ENCODE measurements around the gene FAHD1. TPM values are rescaled to one million over a fixed set of nuclear protein-coding genes. Genes with fewer than 3 reads are reported as not detected.

Gene FAHD1
- total and polyA plus RNA-seq, 9 of the 15 experiments (the other 6 are each of a cell fraction or from before 2014, with no cell fraction given): 2.2 to 20.9 (median 10.7) TPM

- TF ChIP-seq THRB (CRISPR knock-in tag; conservative IDR thresholded peaks at IDR 0.05) (no peak), TEAD1 (CRISPR knock-in tag; IDR thresholded peaks at IDR 0.05) (peak; percentile 43 to 90; a peak in 2 of 4 replicates), HCFC1 (IDR thresholded peaks at IDR 0.05; ENCODE audit: low read depth, low read length) (peak; percentile 77), NUFIP1 (IDR thresholded peaks at IDR 0.05; ENCODE audit: partially characterized antibody) (no peak), POLR2A (conservative IDR thresholded peaks at IDR 0.05) (peak; percentile 72), PHF8 (IDR thresholded peaks at IDR 0.05; ENCODE audit: borderline replicate concordance, low read length) (peak; percentile 74; the same call in 1 of the 2 replicates), NBN (IDR thresholded peaks at IDR 0.05; ENCODE audit: low read depth) (peak; percentile 60; the same call in 1 of the 2 replicates), MYC (IDR thresholded peaks at IDR 0.05; ENCODE audit: low read depth, low read length) (peak; percentile 80), MYC (CRISPR knock-in tag; IDR thresholded peaks at IDR 0.05; ENCODE audit: borderline replicate concordance, low read depth) (peak; percentile 94), MAFF (IDR thresholded peaks at IDR 0.05; ENCODE audit: low read length) (no peak), DEAF1 (CRISPR knock-in tag; IDR thresholded peaks at IDR 0.05) (no peak), TGIF2 (CRISPR knock-in tag; IDR thresholded peaks at IDR 0.05) (no peak)
- TF ChIP-seq, protein P1, sequence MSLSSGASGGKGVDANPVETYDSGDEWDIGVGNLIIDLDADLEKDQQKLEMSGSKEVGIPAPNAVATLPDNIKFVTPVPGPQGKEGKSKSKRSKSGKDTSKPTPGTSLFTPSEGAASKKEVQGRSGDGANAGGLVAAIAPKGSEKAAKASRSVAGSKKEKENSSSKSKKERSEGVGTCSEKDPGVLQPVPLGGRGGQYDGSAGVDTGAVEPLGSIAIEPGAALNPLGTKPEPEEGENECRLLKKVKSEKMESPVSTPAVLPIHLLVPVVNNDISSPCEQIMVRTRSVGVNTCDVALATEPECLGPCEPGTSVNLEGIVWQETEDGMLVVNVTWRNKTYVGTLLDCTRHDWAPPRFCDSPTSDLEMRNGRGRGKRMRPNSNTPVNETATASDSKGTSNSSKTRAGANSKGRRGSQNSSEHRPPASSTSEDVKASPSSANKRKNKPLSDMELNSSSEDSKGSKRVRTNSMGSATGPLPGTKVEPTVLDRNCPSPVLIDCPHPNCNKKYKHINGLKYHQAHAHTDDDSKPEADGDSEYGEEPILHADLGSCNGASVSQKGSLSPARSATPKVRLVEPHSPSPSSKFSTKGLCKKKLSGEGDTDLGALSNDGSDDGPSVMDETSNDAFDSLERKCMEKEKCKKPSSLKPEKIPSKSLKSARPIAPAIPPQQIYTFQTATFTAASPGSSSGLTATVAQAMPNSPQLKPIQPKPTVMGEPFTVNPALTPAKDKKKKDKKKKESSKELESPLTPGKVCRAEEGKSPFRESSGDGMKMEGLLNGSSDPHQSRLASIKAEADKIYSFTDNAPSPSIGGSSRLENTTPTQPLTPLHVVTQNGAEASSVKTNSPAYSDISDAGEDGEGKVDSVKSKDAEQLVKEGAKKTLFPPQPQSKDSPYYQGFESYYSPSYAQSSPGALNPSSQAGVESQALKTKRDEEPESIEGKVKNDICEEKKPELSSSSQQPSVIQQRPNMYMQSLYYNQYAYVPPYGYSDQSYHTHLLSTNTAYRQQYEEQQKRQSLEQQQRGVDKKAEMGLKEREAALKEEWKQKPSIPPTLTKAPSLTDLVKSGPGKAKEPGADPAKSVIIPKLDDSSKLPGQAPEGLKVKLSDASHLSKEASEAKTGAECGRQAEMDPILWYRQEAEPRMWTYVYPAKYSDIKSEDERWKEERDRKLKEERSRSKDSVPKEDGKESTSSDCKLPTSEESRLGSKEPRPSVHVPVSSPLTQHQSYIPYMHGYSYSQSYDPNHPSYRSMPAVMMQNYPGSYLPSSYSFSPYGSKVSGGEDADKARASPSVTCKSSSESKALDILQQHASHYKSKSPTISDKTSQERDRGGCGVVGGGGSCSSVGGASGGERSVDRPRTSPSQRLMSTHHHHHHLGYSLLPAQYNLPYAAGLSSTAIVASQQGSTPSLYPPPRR (CRISPR knock-in tag; IDR thresholded peaks at IDR 0.05; ENCODE audit: borderline replicate concordance): peak; percentile 90; the same call in 1 of the 2 replicates
- TF ChIP-seq, protein P2, sequence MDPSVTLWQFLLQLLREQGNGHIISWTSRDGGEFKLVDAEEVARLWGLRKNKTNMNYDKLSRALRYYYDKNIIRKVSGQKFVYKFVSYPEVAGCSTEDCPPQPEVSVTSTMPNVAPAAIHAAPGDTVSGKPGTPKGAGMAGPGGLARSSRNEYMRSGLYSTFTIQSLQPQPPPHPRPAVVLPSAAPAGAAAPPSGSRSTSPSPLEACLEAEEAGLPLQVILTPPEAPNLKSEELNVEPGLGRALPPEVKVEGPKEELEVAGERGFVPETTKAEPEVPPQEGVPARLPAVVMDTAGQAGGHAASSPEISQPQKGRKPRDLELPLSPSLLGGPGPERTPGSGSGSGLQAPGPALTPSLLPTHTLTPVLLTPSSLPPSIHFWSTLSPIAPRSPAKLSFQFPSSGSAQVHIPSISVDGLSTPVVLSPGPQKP (CRISPR knock-in tag; IDR thresholded peaks at IDR 0.05): no peak
- TF ChIP-seq, protein P3, sequence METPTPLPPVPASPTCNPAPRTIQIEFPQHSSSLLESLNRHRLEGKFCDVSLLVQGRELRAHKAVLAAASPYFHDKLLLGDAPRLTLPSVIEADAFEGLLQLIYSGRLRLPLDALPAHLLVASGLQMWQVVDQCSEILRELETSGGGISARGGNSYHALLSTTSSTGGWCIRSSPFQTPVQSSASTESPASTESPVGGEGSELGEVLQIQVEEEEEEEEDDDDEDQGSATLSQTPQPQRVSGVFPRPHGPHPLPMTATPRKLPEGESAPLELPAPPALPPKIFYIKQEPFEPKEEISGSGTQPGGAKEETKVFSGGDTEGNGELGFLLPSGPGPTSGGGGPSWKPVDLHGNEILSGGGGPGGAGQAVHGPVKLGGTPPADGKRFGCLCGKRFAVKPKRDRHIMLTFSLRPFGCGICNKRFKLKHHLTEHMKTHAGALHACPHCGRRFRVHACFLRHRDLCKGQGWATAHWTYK (CRISPR knock-in tag; IDR thresholded peaks at IDR 0.05): peak; percentile 68; the same call in 1 of the 2 replicates
- TF ChIP-seq, protein P4, sequence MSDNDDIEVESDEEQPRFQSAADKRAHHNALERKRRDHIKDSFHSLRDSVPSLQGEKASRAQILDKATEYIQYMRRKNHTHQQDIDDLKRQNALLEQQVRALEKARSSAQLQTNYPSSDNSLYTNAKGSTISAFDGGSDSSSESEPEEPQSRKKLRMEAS (CRISPR knock-in tag; IDR thresholded peaks at IDR 0.05): peak; percentile 97
Observed at GRCh38 chr16:1826691-1827573, at the start of gene FAHD1, which contains the start of gene HAGH (continued).

Measured in K562 (cell line).